Measurements from ENCODE around the gene DDI2.

The DDI2 gene

GRCh38 chr1:15605398-15606383, 11.6 kb upstream of the DDI2 start:
- no peak for FAIRE-seq

- FAIRE-seq: no peak
These were observed 7.6 kb upstream of the DDI2 start for GRCh38 chr1:15609631-15610030.

GRCh38 chr1:15610167-15610566, 7.1 kb upstream of the DDI2 start:
- no peak for FAIRE-seq

- no peak for FAIRE-seq
These were observed 685 bp upstream of the DDI2 start for GRCh38 chr1:15616373-15617172.

GRCh38 chr1:15618077-15618654, 908 bp downstream of the DDI2 start:
- no peak for FAIRE-seq

GRCh38 chr1:15618655-15619525, 1.6 kb downstream of the DDI2 start:
- peak; percentile 48 for FAIRE-seq

- no peak for FAIRE-seq
These were observed 2.9 kb downstream of the DDI2 start for GRCh38 chr1:15620155-15620545.

GRCh38 chr1:15620902-15621682, 3.8 kb downstream of the DDI2 start:
- no peak for FAIRE-seq

- FAIRE-seq: no peak
These were observed 4.7 kb downstream of the DDI2 start for GRCh38 chr1:15621975-15622374.

- no peak for FAIRE-seq
These were observed 5.6 kb downstream of the DDI2 start for GRCh38 chr1:15622712-15623373.

GRCh38 chr1:15623435-15623834, 6.2 kb downstream of the DDI2 start:
- FAIRE-seq: no peak

GRCh38 chr1:15624133-15624714, 7.0 kb downstream of the DDI2 start:
- no peak for FAIRE-seq

GRCh38 chr1:15625056-15625917, 8.0 kb downstream of the DDI2 start:
- peak; percentile 31 for FAIRE-seq

GRCh38 chr1:15626269-15626950, 9.2 kb downstream of the DDI2 start:
- FAIRE-seq: no peak

GRCh38 chr1:15627343-15627988, 10.2 kb downstream of the DDI2 start:
- no peak for FAIRE-seq

- no peak for FAIRE-seq
These were observed 10.7 kb downstream of the DDI2 start for GRCh38 chr1:15628003-15628402.

GRCh38 chr1:15633756-15634420, 16.6 kb downstream of the DDI2 start:
- FAIRE-seq: no peak

- no peak for FAIRE-seq
These were observed 19.2 kb downstream of the DDI2 start for GRCh38 chr1:15636436-15636835.

All from endometrium (tissue), 2 donors.